Measurements from ENCODE around the gene SCARB1.

- TF ChIP-seq CTCF (IDR thresholded peaks at IDR 0.05): no peak
- TF ChIP-seq POLR2A (IDR thresholded peaks at IDR 0.05): no peak
Observed at GRCh38 chr12:124842800-124843510, 20.7 kb downstream of the SCARB1 start.

Data from right lobe of liver (tissue), 4 donors.